Glutamatergic neuron (in vitro differentiated cells): ENCODE measurements around the gene OR2Y1. TPM values are rescaled to one million over a fixed set of nuclear protein-coding genes. Genes with fewer than 3 reads are reported as not detected.
"Not testable (repeated sequence)": the region's sequence is repeated elsewhere in the genome, so short reads cannot be mapped to it uniquely, and the experiment has no call there.

Experiments used
- DNase-seq: peaks from one replicate; pipeline ENCODE4 v3.0.0; 2022
- H3K27ac Mint-ChIP-seq: one replicate; pipeline ENCODE4 v1.8.0; 2020; ENCODE audit warnings: mild to moderate bottlenecking, mixed read lengths, inconsistent platforms; ENCODE audit not compliant: unreplicated experiment
- H3K27me3 Mint-ChIP-seq: one replicate; pipeline ENCODE4 v1.8.0; 2020; ENCODE audit warnings: mild to moderate bottlenecking, moderate library complexity, mixed read lengths, inconsistent platforms; ENCODE audit not compliant: unreplicated experiment
- H3K36me3 Mint-ChIP-seq: one replicate; pipeline ENCODE4 v1.8.0; 2020; ENCODE audit warnings: mild to moderate bottlenecking, mixed read lengths, inconsistent platforms; ENCODE audit not compliant: unreplicated experiment
- H3K4me1 Mint-ChIP-seq: one replicate; pipeline ENCODE4 v1.8.0; 2020; ENCODE audit warnings: mild to moderate bottlenecking, low read depth, mixed read lengths, inconsistent platforms; ENCODE audit not compliant: unreplicated experiment
- H3K4me3 Mint-ChIP-seq: one replicate; pipeline ENCODE4 v1.8.0; 2020; ENCODE audit warnings: mild to moderate bottlenecking, mixed read lengths, inconsistent platforms; ENCODE audit not compliant: unreplicated experiment
- H3K9me3 Mint-ChIP-seq: one replicate; pipeline ENCODE4 v1.8.0; 2020; ENCODE audit warnings: mild to moderate bottlenecking, moderate library complexity, mixed read lengths, inconsistent platforms; ENCODE audit not compliant: unreplicated experiment
- CTCF ChIP-seq: fragments of 200-600 bp; sonication (generic); IDR thresholded peaks from one replicate; pipeline ENCODE4 v1.5.0; 2021; ENCODE audit not compliant: partially characterized antibody, unreplicated experiment
- long read RNA-seq: library from polyadenylated mRNA; unstranded; transcript quantifications from one replicate; pipeline ENCODE4 v2.0.0, GENCODE V29; 2020; ENCODE audit not compliant: unreplicated experiment
- total RNA-seq: library from RNA; stranded (reverse); fragmentation: NEBNext Ultra II Directional; extraction: Animal tissue kit (Norgen Biotek cat#: 25700); gene quantifications from one replicate; pipeline ENCODE4 v1.2.1, GENCODE V29; 2021; ENCODE audit not compliant: unreplicated experiment

Gene OR2Y1
- total RNA-seq, result not detected
- long read RNA-seq, result 0 reads

- Mint-ChIP-seq H3K9me3 (no peaks in the 10 kb centered on the region), H3K27ac (no peak within 1 kb of the TSS), H3K27me3 (peaks cover 2% of the 10 kb centered on the region), H3K36me3 (no peaks in the 10 kb centered on the region), H3K4me3 (no peak within 1 kb of the TSS), H3K4me1 (no peaks in the 10 kb centered on the region)
- no peak for TF ChIP-seq CTCF
- no peak for DNase-seq
Measured at GRCh38 chr5:180739958-180740357, at the start of gene OR2Y1. TSS of gene OR2Y1 (minus strand) at chr5:180740058. CDS start at chr5:180740058, 0 bp downstream.

GRCh38 chr5:180788651-180789410 lies 49.0 kb upstream of the OR2Y1 start:
- DNase-seq, H3K27me3 Mint-ChIP-seq, H3K4me3 Mint-ChIP-seq, H3K36me3 Mint-ChIP-seq, H3K9me3 Mint-ChIP-seq: not testable (repeated sequence)
- H3K27ac Mint-ChIP-seq, result peak overlapping the region; percentile 43
- H3K4me1 Mint-ChIP-seq, result peaks cover 27% of the 10 kb centered on the region

GRCh38 chr5:180787711-180788431 lies 48.0 kb upstream of the OR2Y1 start:
- Mint-ChIP-seq H3K36me3 (no peaks in the 10 kb centered on the region), H3K4me3 (no peak overlapping the region), H3K27ac (peak overlapping the region; percentile 53), H3K27me3 (no peaks in the 10 kb centered on the region), H3K4me1 (peaks cover 26% of the 10 kb centered on the region), H3K9me3 (peaks cover 8% of the 10 kb centered on the region)
- no peak for TF ChIP-seq CTCF
- DNase-seq, result no peak

GRCh38 chr5:180786531-180787398 lies 46.9 kb upstream of the OR2Y1 start:
- H3K36me3 Mint-ChIP-seq, result no peaks in the 10 kb centered on the region
- DNase-seq, result no peak
- H3K27me3 Mint-ChIP-seq, result no peaks in the 10 kb centered on the region
- peak overlapping the region; percentile 81 for H3K27ac Mint-ChIP-seq
- TF ChIP-seq CTCF, result no peak
- H3K4me1 Mint-ChIP-seq, result peaks cover 26% of the 10 kb centered on the region
- peaks cover 9% of the 10 kb centered on the region for H3K9me3 Mint-ChIP-seq
- H3K4me3 Mint-ChIP-seq, result peak overlapping the region; percentile 55

- Mint-ChIP-seq H3K9me3 (peaks cover 5% of the 10 kb centered on the region), H3K36me3 (no peaks in the 10 kb centered on the region), H3K27me3 (no peaks in the 10 kb centered on the region), H3K4me1 (peaks cover 24% of the 10 kb centered on the region), H3K27ac (no peak overlapping the region), H3K4me3 (no peak overlapping the region)
- DNase-seq, result no peak
- TF ChIP-seq CTCF, result no peak
Measured at GRCh38 chr5:180785794-180786221, 46.0 kb upstream of the OR2Y1 start.
